GM23248 (cell line): ENCODE results near the gene SMARCD3. TPM values are rescaled to one million over a fixed set of nuclear protein-coding genes. Genes with fewer than 3 reads are reported as not detected.

Experiments used
- DNase-seq: peaks from one replicate; pipeline ENCODE4 v3.0.0-alpha.2; 2015
- H2AFZ ChIP-seq: fragments of 200-600 bp; sonication (generic); 2 replicates; pipeline ENCODE4 v1.6.1; 2016; ENCODE audit warnings: antibody characterized with exemption
- H3F3A ChIP-seq: fragments of 200-600 bp; sonication (generic); 2 replicates; pipeline ENCODE4 v1.6.1; 2016; ENCODE audit warnings: mild to moderate bottlenecking, antibody characterized with exemption, mixed run types; ENCODE audit not compliant: insufficient read depth
- H3K27ac ChIP-seq: fragments of 200-600 bp; sonication (generic); 2 replicates; pipeline ENCODE4 v1.5.1; 2016; ENCODE audit warnings: mild to moderate bottlenecking
- H3K27me3 ChIP-seq: fragments of 200-600 bp; sonication (generic); replicated peaks from 2 replicates; pipeline ENCODE4 v1.6.1; 2016; ENCODE audit warnings: mild to moderate bottlenecking; ENCODE audit not compliant: insufficient read depth
- H3K36me3 ChIP-seq: fragments of 200-600 bp; sonication (generic); 2 replicates; pipeline ENCODE4 v1.6.1; 2016; ENCODE audit warnings: low read depth, mild to moderate bottlenecking
- H3K4me1 ChIP-seq: fragments of 200-600 bp; sonication (generic); 2 replicates; pipeline ENCODE4 v1.6.1; 2016; ENCODE audit warnings: mild to moderate bottlenecking; ENCODE audit not compliant: insufficient read depth
- H3K4me2 ChIP-seq: fragments of 200-600 bp; sonication (generic); one replicate; pipeline ENCODE4 v1.6.1; 2016; ENCODE audit warnings: mild to moderate bottlenecking; ENCODE audit not compliant: unreplicated experiment
- H3K4me3 ChIP-seq: fragments of 200-600 bp; sonication (generic); 2 replicates; pipeline ENCODE4 v1.5.1; 2016; ENCODE audit warnings: mild to moderate bottlenecking
- H3K79me2 ChIP-seq: fragments of 200-600 bp; sonication (generic); 2 replicates; pipeline ENCODE4 v1.6.1; 2016; ENCODE audit warnings: mild to moderate bottlenecking; ENCODE audit not compliant: insufficient read depth
- H3K9ac ChIP-seq: fragments of 200-600 bp; sonication (generic); 2 replicates; pipeline ENCODE4 v1.6.1; 2016; ENCODE audit warnings: mild to moderate bottlenecking
- H3K9me2 ChIP-seq: fragments of 200-600 bp; sonication (generic); 2 replicates; pipeline ENCODE4 v1.6.1; 2016; ENCODE audit warnings: mixed run types, mild to moderate bottlenecking, moderate library complexity; ENCODE audit not compliant: insufficient read depth
- H3K9me3 ChIP-seq: fragments of 200-600 bp; sonication (generic); one replicate; pipeline ENCODE4 v1.6.1; 2017; ENCODE audit warnings: low read depth
- H4K20me1 ChIP-seq: fragments of 200-600 bp; sonication (generic); 2 replicates; pipeline ENCODE4 v1.6.0; 2016; ENCODE audit not compliant: insufficient read depth
- EZH2 ChIP-seq: fragments of 200-600 bp; sonication (generic); IDR thresholded peaks from 2 replicates; pipeline ENCODE4 v1.6.1; 2018; ENCODE audit warnings: antibody characterized with exemption, mild to moderate bottlenecking; ENCODE audit not compliant: insufficient read depth, poor library complexity, severe bottlenecking
- EZH2phosphoT487 ChIP-seq: fragments of 200-600 bp; sonication (generic); IDR thresholded peaks from 2 replicates; pipeline ENCODE4 v1.6.1; 2018; ENCODE audit warnings: antibody characterized with exemption, moderate library complexity, mild to moderate bottlenecking, low read depth; ENCODE audit not compliant: insufficient read depth
- WGBS, 2 experiments: methylation state at CpG; one replicate each; pipeline ENCODE4 v1.1.6; 2015 to 2017; ENCODE audit warnings: low lambda C conversion rate in 2 of 2, low coverage in 1 of 2; ENCODE audit errors: missing lambda C conversion rate in 2 of 2; 5-methylcytosine and 5-hydroxymethylcytosine counted together
- in situ Hi-C: fragments of 300-500 bp; cut with MboI; formaldehyde crosslinking; loops from 2 replicates; pipeline ENCODE4 v1.15.0; 2020
- polyA plus RNA-seq: library from polyadenylated mRNA; unstranded; fragments of >200 nt; fragmentation: Nextera tagmentation; extraction: Ambion mirVana; gene quantifications from 2 replicates; pipeline ENCODE4 v1.2.1, GENCODE V29; 2016
- total RNA-seq: library from RNA; depleted of rRNA; stranded (reverse); fragments of >200 nt; shearing (Covaris generic); gene quantifications from 2 replicates; pipeline ENCODE4 v1.2.3, GENCODE V29; 2014

Gene SMARCD3
- total and polyA plus RNA-seq, 2 experiments from 2014 or later = 22.4 to 32.2 TPM

DNA sequence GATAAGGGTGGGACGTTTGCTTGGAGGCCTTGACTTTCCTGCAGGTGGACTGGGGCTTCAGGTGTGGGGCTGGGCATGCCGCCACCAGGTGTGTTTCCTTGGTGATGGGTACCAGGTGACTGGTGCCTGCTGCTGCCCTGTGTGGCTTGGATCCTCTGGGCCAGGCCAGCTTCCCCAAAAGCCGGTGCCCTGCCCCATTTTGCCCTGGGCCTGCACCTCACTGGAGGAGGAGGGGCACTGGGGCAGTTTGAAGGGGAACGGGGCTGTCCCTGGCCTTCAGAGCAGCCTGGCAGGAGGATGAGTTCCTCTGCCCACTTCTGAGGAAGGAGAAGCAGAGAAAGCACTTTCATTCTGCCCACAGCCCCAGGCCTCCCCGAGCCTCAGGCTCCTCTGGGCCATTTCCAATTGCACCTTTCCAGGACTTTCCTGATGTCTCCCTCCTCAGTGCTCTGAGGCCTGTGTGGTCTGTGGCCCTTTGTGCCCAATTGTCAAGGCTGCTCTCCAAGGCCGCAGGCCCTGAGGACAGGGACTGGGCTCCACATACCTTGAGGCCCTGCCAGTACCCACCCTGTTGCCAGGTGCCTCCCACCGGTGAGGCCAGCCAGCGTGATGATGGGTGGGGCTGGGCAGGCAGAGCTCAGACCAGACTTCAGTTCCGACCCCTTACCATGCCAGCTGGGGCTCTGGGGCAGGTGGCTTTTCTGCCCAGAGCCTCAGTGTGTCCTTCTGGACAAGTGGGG is 25.3 kb upstream of the SMARCD3 start:
- Histone ChIP-seq H3K4me1 (no peaks in the 10 kb centered on the region), H3K9me3 (no peaks in the 10 kb centered on the region), H3K9ac (no peak overlapping the region), H3K9me2 (no peaks in the 10 kb centered on the region), H3K36me3 (no peaks in the 10 kb centered on the region), H3F3A (0 out of 2 replicates have a peak, but pooled peaks cover 3% of the 10 kb centered on the region), H3K4me2 (no peak overlapping the region), H3K27ac (no peak overlapping the region), H3K27me3 (no peaks in the 10 kb centered on the region), H4K20me1 (no peaks in the 10 kb centered on the region), H3K4me3 (no peak overlapping the region), H2AFZ (no peak overlapping the region), H3K79me2 (no peaks in the 10 kb centered on the region)
- WGBS, 2 experiments = 56 to 75% methylated on average over 9 of the region's 9 CpGs
- in situ Hi-C loops = no loop called here
- DNase-seq = no peak
- TF ChIP-seq EZH2 (no peak), EZH2phosphoT487 (no peak)

DNA sequence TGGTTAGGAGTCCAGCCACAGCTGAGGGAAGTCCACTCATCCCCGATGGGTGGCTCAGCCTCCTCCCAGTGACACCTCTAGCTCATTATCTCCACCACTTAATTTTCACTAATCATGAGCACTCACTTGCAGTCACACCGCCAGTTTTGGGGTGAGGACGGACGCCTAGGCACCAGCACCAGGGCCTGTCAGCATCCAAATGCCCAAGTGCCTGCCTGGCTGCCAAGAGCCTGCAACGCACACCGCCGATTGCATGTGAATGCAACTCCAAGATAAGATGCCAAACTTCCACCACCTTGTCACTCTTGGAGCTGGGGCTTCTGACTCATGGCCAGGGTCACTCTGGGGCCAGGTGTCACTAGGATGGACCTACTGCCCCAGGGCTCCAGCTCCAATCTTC is 24.4 kb upstream of the SMARCD3 start:
- H2AFZ ChIP-seq = no peak overlapping the region
- no peak for DNase-seq
- H3K79me2 ChIP-seq = no peaks in the 10 kb centered on the region
- TF ChIP-seq EZH2phosphoT487 (no peak), EZH2 (no peak)
- no peaks in the 10 kb centered on the region for H3K36me3 ChIP-seq
- no peaks in the 10 kb centered on the region for H3K9me3 ChIP-seq
- WGBS, 2 experiments = 63 to 64% methylated on average over 7 of the region's 7 CpGs
- H3K9ac ChIP-seq = no peak overlapping the region
- no peak overlapping the region for H3K27ac ChIP-seq
- H3K4me1 ChIP-seq = no peaks in the 10 kb centered on the region
- H4K20me1 ChIP-seq = no peaks in the 10 kb centered on the region
- H3K4me2 ChIP-seq = no peak overlapping the region
- no peaks in the 10 kb centered on the region for H3K27me3 ChIP-seq
- in situ Hi-C loops = no loop called here
- no peak overlapping the region for H3K4me3 ChIP-seq
- 0 out of 2 replicates have a peak, but pooled peaks cover 3% of the 10 kb centered on the region for H3F3A ChIP-seq
- H3K9me2 ChIP-seq = no peaks in the 10 kb centered on the region

DNA sequence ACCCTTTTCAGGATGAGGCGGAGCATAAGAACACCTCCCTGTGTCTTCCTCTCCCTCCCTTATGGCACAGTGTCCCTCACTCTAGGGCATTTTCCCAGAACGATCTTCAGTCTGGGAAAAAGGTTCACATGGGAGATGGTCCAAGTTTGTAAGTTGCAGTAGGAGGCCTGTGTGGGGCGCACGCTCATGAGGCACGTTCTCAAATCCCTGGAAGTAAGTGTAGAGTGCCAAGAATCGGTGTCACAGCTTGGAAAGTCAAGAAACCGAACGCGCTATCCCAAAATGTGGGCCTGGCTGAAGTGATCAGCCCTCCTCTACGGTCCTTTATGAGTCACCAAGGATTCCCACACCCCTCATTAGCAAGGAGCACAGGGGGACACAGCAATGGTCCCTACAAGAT is 23.9 kb upstream of the SMARCD3 start:
- no peaks in the 10 kb centered on the region for H3K9me2 ChIP-seq
- peak; percentile 55 for DNase-seq
- no peaks in the 10 kb centered on the region for H3K4me1 ChIP-seq
- H3F3A ChIP-seq = 0 out of 2 replicates have a peak, but pooled peaks cover 3% of the 10 kb centered on the region
- in situ Hi-C loops = no loop called here
- H4K20me1 ChIP-seq = no peaks in the 10 kb centered on the region
- no peaks in the 10 kb centered on the region for H3K36me3 ChIP-seq
- no peak overlapping the region for H3K4me3 ChIP-seq
- H3K27me3 ChIP-seq = no peaks in the 10 kb centered on the region
- H3K4me2 ChIP-seq = no peak overlapping the region
- H3K79me2 ChIP-seq = no peaks in the 10 kb centered on the region
- H3K9ac ChIP-seq = no peak overlapping the region
- no peaks in the 10 kb centered on the region for H3K9me3 ChIP-seq
- H3K27ac ChIP-seq = no peak overlapping the region
- WGBS, 2 experiments = 24 to 38% methylated on average over 10 of the region's 10 CpGs
- TF ChIP-seq EZH2phosphoT487 (no peak), EZH2 (no peak)
- H2AFZ ChIP-seq = no peak overlapping the region

DNA sequence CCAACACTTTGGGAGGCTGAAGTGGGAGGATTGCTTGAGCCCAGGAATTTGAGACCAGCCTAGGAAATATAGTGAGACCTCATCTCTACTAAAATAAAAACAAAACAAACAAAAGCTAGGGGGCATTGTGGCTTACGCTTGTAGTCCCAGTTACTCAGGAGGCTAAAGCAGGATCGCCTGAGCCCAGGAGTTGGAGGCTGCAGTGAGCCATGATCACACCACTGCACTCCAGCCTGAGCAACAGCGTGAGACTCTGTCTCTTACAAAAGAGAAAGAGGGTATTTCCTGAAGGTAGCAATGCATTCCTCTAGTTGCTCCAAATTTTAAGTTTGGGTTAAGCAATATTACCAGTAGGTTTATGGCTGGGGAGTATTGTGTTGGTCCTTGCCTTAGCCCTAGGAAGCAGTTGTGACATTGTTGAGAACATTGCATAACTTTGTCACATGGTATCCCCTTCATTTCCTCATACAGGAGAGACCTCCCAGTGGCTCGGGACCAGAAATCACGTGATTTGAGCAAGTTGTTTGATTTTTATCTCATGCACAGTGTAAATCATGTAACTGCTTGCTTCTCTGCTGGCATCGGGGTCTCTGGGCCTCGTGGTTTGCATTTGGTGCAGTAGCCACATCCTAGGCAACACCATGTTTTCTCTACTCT is 23.3 kb upstream of the SMARCD3 start:
- no peaks in the 10 kb centered on the region for H3K9me3 ChIP-seq
- DNase-seq = peak; percentile 53
- no peak overlapping the region for H3K4me3 ChIP-seq
- TF ChIP-seq EZH2 = no peak
- no peak for TF ChIP-seq EZH2phosphoT487
- WGBS, 2 experiments = 49% methylated on average over 7 of the region's 7 CpGs
- H3K27me3 ChIP-seq = no peaks in the 10 kb centered on the region
- no peaks in the 10 kb centered on the region for H3K4me1 ChIP-seq
- no peak overlapping the region for H3K9ac ChIP-seq
- no peaks in the 10 kb centered on the region for H4K20me1 ChIP-seq
- 0 out of 2 replicates have a peak, but pooled peaks cover 3% of the 10 kb centered on the region for H3F3A ChIP-seq
- H3K36me3 ChIP-seq = no peaks in the 10 kb centered on the region
- no peak overlapping the region for H2AFZ ChIP-seq
- H3K79me2 ChIP-seq = no peaks in the 10 kb centered on the region
- no peak overlapping the region for H3K4me2 ChIP-seq
- in situ Hi-C loops = no loop called here
- no peak overlapping the region for H3K27ac ChIP-seq
- H3K9me2 ChIP-seq = no peaks in the 10 kb centered on the region
